Measurements from ENCODE around the gene PANK1.
"Not testable (repeated sequence)": the region's sequence is repeated elsewhere in the genome, so short reads cannot be mapped to it uniquely, and the experiment has no call there.

PANK1 gene

DNA sequence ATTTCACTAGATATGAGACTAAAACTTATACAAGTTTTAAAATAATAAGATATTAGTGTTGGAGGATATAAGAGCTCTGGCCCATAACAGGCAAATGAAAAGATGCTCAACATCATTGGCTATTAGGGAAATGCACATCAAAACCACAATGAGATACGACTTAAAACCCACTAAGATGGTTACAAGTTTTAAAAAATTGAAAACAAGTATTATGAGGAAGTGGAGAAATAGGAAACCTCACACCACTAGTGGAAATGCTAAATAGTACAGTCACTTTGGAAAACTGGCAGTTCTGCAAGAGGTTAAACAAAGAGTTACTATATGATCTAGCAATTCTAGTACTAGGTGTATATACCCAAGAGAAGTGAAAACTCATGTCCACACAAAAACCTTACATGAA lies 17.2 kb downstream of the PANK1 start:
- no peak for DNase-seq (ENCODE audit: extremely low read depth, low read depth)
- TF ChIP-seq, protein P1, sequence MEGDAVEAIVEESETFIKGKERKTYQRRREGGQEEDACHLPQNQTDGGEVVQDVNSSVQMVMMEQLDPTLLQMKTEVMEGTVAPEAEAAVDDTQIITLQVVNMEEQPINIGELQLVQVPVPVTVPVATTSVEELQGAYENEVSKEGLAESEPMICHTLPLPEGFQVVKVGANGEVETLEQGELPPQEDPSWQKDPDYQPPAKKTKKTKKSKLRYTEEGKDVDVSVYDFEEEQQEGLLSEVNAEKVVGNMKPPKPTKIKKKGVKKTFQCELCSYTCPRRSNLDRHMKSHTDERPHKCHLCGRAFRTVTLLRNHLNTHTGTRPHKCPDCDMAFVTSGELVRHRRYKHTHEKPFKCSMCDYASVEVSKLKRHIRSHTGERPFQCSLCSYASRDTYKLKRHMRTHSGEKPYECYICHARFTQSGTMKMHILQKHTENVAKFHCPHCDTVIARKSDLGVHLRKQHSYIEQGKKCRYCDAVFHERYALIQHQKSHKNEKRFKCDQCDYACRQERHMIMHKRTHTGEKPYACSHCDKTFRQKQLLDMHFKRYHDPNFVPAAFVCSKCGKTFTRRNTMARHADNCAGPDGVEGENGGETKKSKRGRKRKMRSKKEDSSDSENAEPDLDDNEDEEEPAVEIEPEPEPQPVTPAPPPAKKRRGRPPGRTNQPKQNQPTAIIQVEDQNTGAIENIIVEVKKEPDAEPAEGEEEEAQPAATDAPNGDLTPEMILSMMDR (IDR thresholded peaks at IDR 0.05; ENCODE audit: low read depth, low read length, missing control alignments), result no peak
- H3K4me3 ChIP-seq (replicated peaks; ENCODE audit: low read depth, low read length), result no peak overlapping the region

DNA sequence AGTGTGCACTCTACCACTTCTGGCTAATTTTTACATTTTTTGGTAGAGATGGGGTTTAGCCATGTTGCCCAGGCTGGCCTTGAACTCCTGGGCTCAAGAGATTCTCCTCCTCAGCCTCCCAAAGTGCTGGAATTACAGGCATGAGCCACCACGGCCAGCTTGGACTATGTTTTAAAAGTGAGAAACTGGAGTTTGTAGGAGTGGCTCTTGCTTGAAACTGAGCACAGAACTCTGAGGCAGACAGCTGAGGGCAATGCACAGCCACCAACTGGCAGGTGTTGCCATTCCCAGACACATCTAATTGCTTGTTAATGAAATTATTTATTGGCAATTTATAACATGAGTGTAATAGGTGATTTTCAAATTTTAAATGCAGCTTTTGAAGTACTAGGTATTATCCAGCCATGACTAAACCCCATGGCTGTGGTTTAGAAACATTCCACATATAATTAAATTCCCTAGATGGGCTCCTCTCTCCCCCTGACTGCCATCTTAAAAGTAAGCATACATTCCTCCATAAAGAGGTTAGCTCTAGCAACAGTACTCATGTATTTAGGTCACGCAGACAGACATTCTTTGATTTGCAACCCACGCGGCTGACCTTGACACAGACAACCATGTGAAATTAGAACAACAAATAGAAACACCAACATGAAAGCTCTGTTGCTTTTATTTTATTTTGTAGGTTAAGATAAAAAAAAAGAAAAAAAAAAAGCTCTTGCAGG lies 19.8 kb downstream of the PANK1 start:
- no peak overlapping the region for H3K4me3 ChIP-seq (replicated peaks; ENCODE audit: low read depth, low read length)
- TF ChIP-seq, protein P1 (IDR thresholded peaks at IDR 0.05; ENCODE audit: low read depth, low read length, missing control alignments), result no peak
- no peak for DNase-seq (ENCODE audit: extremely low read depth, low read depth)

DNA sequence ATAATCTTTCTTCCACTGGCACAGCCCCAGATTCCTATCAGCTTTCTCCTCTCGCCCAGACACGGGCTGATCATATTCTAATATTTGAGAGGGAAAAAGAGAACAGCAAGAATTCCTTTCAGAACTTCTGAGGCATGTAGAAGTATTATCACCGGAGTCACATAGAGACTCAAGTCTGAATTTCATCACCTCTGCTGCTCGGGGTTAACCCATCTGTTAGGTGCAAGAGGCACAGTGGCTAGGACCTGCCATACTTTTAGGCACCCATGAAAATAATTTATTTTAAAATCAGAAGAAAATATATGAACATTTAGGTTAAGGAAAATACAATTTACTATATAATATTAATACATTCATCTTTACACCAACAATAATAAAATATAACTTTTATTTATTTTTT lies 21.0 kb downstream of the PANK1 start:
- TF ChIP-seq, protein P1 (IDR thresholded peaks at IDR 0.05; ENCODE audit: low read depth, low read length, missing control alignments), result no peak
- DNase-seq (ENCODE audit: extremely low read depth, low read depth), result no peak
- no peak overlapping the region for H3K4me3 ChIP-seq (replicated peaks; ENCODE audit: low read depth, low read length)

DNA sequence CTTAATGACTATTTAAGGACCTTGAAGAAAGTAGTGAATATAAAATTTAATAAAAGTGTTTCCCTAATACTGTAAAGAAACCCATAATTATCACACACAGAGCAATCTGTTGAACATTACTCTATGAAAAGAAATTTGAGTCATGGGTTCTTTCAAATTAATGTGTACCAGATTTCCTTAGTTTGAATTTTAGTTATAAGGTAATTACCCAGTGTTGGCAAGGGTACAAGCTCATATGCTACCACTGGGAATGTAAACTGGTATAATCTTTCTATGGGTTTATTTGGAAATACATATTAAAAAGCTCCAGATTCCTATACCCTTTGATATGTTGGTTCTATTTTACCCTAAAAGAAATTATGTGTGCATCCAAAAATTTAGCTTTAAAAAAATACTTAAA lies 22.9 kb downstream of the PANK1 start:
- DNase-seq (ENCODE audit: extremely low read depth, low read depth), result no peak
- no peak overlapping the region for H3K4me3 ChIP-seq (replicated peaks; ENCODE audit: low read depth, low read length)
- TF ChIP-seq, protein P1 (IDR thresholded peaks at IDR 0.05; ENCODE audit: low read depth, low read length, missing control alignments), result no peak

DNA sequence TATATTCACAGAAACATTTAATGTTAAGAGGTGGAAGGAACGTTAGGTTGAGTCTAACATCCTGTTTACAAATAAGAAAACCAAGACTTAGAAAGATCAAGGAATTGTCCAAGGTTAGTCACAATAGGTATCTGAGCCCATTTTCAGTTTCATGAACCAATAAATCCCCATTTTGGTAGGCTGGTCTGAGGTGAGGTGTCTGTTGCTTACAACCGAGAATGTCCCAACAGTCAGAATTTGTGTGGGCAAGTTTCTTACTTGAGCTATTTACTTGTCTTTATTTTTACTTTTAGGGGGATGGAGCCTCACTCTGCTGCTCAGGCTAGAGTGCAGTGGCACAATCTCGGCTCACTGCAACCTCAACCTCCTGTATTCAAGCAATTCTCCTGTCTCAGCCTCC lies 23.6 kb downstream of the PANK1 start:
- H3K4me3 ChIP-seq (replicated peaks; ENCODE audit: low read depth, low read length), result no peak overlapping the region
- TF ChIP-seq, protein P1 (IDR thresholded peaks at IDR 0.05; ENCODE audit: low read depth, low read length, missing control alignments), result no peak
- no peak for DNase-seq (ENCODE audit: extremely low read depth, low read depth)

DNA sequence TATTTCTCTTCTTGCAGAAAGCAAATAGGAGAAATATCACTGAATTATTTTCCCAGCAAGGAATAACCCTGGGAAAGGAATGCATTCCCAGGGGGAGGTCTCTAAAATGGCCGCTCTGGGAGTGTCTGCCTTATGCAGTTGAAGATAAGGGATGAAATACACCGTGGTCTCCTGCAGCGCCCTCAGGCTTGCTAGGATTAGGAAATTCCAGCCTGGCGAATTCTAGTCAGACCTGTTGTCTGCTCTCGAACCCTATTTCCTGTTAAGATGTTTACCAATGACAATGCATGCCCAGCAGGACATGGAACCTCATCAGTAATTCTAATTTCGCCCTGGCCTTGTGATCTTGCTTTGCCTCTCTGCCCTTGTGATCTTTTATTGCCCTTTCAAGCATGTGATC lies 24.7 kb downstream of the PANK1 start:
- not testable (repeated sequence) for DNase-seq (ENCODE audit: extremely low read depth, low read depth); H3K4me3 ChIP-seq (replicated peaks; ENCODE audit: low read depth, low read length)

DNA sequence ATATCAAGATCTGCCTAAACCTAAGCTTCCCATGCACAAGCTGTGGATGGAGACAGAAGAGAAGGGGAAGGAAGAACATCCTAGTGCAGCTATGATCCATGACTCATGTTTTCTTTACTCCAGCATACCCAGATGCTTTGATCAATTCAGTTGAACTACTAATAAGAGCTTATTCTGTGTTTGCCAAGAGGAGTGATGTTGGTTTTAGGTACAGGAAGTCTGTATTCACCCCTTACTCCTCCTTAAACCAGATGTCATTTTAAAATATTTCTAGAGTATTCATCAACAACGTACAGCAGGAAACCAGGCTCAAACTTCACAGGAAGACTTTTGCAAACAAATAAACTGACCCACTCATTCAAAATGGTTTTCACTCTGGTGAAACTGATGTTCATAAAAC lies 29.2 kb downstream of the PANK1 start:
- DNase-seq (ENCODE audit: extremely low read depth, low read depth), result peak; percentile 12
- TF ChIP-seq, protein P1 (IDR thresholded peaks at IDR 0.05; ENCODE audit: low read depth, low read length, missing control alignments), result no peak
- H3K4me3 ChIP-seq (replicated peaks; ENCODE audit: low read depth, low read length), result no peak overlapping the region
